ENCODE data around the gene SDE2.

DNA sequence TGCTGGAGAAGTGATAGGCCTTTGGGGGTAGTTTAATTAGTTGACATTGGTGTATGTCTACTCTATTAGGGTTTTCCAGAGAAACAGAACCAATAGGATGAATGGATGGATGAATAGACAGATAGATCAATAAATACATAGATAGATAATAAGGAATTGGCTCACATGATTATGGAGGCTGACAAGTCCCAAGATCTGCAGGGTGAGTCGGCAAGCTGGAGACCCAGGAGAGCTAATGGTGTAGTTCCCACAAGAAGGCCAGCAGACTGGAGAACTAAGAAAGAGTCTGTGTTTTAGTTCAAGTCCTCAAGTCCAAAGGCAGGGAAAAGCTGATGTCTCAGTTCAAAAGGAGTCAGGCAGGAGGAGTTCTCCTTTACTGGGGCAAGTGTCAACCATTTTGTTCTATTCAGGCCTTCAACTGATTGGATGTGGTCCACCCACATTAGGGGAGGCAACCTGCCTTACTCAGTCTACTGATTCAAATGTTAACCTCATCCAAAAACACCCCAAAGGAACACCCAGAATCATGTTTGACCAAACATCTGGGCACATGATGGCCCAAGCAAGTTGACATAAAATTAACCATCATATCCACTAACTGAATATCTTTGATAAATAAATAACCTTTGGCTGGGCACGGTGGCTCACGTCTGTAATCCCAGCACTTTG is 4.5 kb upstream of the SDE2 start:
- TF ChIP-seq, protein P1, sequence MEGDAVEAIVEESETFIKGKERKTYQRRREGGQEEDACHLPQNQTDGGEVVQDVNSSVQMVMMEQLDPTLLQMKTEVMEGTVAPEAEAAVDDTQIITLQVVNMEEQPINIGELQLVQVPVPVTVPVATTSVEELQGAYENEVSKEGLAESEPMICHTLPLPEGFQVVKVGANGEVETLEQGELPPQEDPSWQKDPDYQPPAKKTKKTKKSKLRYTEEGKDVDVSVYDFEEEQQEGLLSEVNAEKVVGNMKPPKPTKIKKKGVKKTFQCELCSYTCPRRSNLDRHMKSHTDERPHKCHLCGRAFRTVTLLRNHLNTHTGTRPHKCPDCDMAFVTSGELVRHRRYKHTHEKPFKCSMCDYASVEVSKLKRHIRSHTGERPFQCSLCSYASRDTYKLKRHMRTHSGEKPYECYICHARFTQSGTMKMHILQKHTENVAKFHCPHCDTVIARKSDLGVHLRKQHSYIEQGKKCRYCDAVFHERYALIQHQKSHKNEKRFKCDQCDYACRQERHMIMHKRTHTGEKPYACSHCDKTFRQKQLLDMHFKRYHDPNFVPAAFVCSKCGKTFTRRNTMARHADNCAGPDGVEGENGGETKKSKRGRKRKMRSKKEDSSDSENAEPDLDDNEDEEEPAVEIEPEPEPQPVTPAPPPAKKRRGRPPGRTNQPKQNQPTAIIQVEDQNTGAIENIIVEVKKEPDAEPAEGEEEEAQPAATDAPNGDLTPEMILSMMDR (IDR thresholded peaks at IDR 0.05), result no peak
- TF ChIP-seq POLR2A (IDR thresholded peaks at IDR 0.05), result no peak
